HG03045 (cell line): ENCODE measurements around the gene CDH23.
"Not testable (repeated sequence)": the region's sequence is repeated elsewhere in the genome, so short reads cannot be mapped to it uniquely, and the experiment has no call there.

ENCODE experiments used
- ATAC-seq: cut with Tn5 transposase; IDR thresholded peaks from one replicate; pipeline ENCODE4 v1.9.1; 2021; ENCODE audit warnings: mild to moderate bottlenecking, moderate library complexity; ENCODE audit not compliant: unreplicated experiment

The CDH23 gene

GRCh38 chr10:71396711-71397295 is at the start of gene CDH23:
Gene CDH23, plus strand, starts transcription at chr10:71396920. Its CDS starts 42,912 bp downstream, at chr10:71439832.
- ATAC-seq = no peak

- no peak for ATAC-seq
Measured at GRCh38 chr10:71347587-71348395, 48.9 kb upstream of the CDH23 start.

GRCh38 chr10:71348850-71349249 is 47.9 kb upstream of the CDH23 start:
- no peak for ATAC-seq

GRCh38 chr10:71349406-71349805 is 47.3 kb upstream of the CDH23 start:
- ATAC-seq = no peak

GRCh38 chr10:71351087-71351486 is 45.6 kb upstream of the CDH23 start:
- ATAC-seq = no peak

- no peak for ATAC-seq
Measured at GRCh38 chr10:71351628-71352319, 44.9 kb upstream of the CDH23 start.

- ATAC-seq = no peak
Measured at GRCh38 chr10:71353639-71354038, 43.1 kb upstream of the CDH23 start.

- ATAC-seq = no peak
Measured at GRCh38 chr10:71354776-71355175, 41.9 kb upstream of the CDH23 start.

- no peak for ATAC-seq
Measured at GRCh38 chr10:71355886-71356285, 40.8 kb upstream of the CDH23 start.

GRCh38 chr10:71357792-71358265 is 38.9 kb upstream of the CDH23 start:
- no peak for ATAC-seq

- no peak for ATAC-seq
Measured at GRCh38 chr10:71358277-71358676, 38.4 kb upstream of the CDH23 start.

GRCh38 chr10:71358906-71359305 is 37.8 kb upstream of the CDH23 start:
- ATAC-seq = not testable (repeated sequence)

GRCh38 chr10:71359364-71360046 is 37.2 kb upstream of the CDH23 start:
- no peak for ATAC-seq

GRCh38 chr10:71360735-71361134 is 36.0 kb upstream of the CDH23 start:
- ATAC-seq = no peak

- no peak for ATAC-seq
Measured at GRCh38 chr10:71361581-71361980, 35.1 kb upstream of the CDH23 start.

- ATAC-seq = no peak
Measured at GRCh38 chr10:71362141-71362540, 34.6 kb upstream of the CDH23 start.

- no peak for ATAC-seq
Measured at GRCh38 chr10:71363936-71364335, 32.8 kb upstream of the CDH23 start.

- ATAC-seq = no peak
Measured at GRCh38 chr10:71365366-71365765, 31.4 kb upstream of the CDH23 start.

- no peak for ATAC-seq
Measured at GRCh38 chr10:71366690-71367089, 30.0 kb upstream of the CDH23 start.

- ATAC-seq = no peak
Measured at GRCh38 chr10:71367271-71367670, 29.4 kb upstream of the CDH23 start.

- no peak for ATAC-seq
Measured at GRCh38 chr10:71368176-71368575, 28.5 kb upstream of the CDH23 start.
